Neural crest cell (in vitro differentiated cells): ENCODE results near the gene SEC23B. TPM values are rescaled to one million over a fixed set of nuclear protein-coding genes. Genes with fewer than 3 reads are reported as not detected.

Experiments used
- DNase-seq: peaks from one replicate; pipeline ENCODE4 v3.0.0; 2021; ENCODE audit warnings: low read depth, mixed read lengths, low spot score
- H3K27ac Mint-ChIP-seq: one replicate; pipeline ENCODE4 v1.8.0; 2021; ENCODE audit warnings: mild to moderate bottlenecking, mixed read lengths; ENCODE audit not compliant: unreplicated experiment
- H3K27me3 Mint-ChIP-seq: 2 replicates; pipeline ENCODE4 v1.8.0; 2021; ENCODE audit warnings: low read depth, mild to moderate bottlenecking, mixed read lengths
- H3K36me3 Mint-ChIP-seq: 2 replicates; pipeline ENCODE4 v1.8.0; 2021; ENCODE audit warnings: low read depth, mild to moderate bottlenecking, mixed read lengths
- H3K4me1 Mint-ChIP-seq: 2 replicates; pipeline ENCODE4 v1.8.0; 2021; ENCODE audit warnings: mixed read lengths
- H3K4me3 Mint-ChIP-seq: one replicate; pipeline ENCODE4 v1.8.0; 2021; ENCODE audit warnings: mild to moderate bottlenecking, mixed read lengths
- H3K9me3 Mint-ChIP-seq: 2 replicates; pipeline ENCODE4 v1.8.0; 2021; ENCODE audit warnings: mixed read lengths
- long read RNA-seq: library from polyadenylated mRNA; unstranded; transcript quantifications from one replicate; pipeline ENCODE4 v2.0.0, GENCODE V29; 2020
- total RNA-seq: library from RNA; stranded (reverse); gene quantifications from 2 replicates; pipeline ENCODE4 v1.2.1, GENCODE V29; 2021
- TF ChIP-seq, protein P1 (sequence below): fragments of 200-600 bp; sonication (generic); conservative IDR thresholded peaks from 2 replicates; pipeline ENCODE4 v1.5.0; 2021; ENCODE audit warnings: antibody characterized with exemption, mild to moderate bottlenecking

Gene SEC23B
- 50.6 and 58.9 TPM in 2 replicates for total RNA-seq
- long read RNA-seq, transcript SEC23B-204 (20 exons, 3,484 nt) = major isoform, 104 of 236 reads
- long read RNA-seq, transcript SEC23B-202 (20 exons, 3,464 nt) = minor isoform, 80 of 236 reads
- long read RNA-seq, partial matches to known transcripts = 28 of 236 reads
- long read RNA-seq, other reads (novel, unspliced or antisense) = 21 of 236 reads

DNA sequence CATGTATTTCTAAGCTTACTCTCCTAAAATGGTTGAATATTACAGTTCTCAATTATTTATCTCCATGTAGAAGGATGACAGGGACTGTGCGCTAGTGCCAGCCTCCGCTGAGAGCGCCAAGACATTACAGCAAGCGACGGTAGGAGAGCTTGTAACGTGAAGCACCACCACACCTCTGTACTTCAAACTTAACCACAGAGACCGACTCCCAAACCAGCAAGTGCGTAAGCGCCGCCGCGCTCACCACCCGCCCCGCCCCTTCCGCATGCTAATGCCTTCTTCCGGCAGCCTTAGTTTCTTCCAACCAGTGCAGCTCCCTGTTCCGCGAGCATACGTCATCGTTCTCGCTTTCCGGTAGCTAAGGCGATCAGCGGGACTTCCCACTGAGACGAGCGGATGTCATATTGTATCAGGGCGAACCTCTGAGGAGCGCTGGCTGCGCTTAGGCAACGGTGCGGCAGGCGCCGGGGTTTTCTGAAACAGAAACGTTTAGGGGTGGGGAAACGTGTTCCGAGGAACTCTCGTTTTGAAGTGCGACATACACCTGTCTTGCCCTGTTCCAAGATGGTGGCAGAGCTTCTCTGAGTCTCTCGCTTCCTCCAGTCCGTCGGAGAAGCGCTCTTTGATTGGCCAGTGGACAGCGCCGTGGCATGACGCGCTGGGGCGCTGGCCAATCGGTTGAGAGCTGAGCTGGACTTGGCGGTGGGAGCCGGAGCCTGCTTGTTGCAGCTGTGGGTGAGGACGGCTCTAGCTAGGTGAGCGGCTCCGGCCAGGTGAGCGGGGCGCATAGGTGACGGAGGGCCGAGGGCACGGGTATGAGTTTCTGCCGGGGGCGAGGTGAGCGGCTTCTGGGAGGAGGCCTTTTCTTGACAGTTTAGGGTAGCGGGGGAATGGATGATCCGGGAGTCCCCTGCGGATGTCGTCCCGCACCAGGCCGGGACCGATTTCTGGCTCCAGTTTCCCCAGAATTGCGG is at the start of gene SEC23B:
Gene SEC23B (plus strand): TSS at position 723 of the 974 bp plus-strand sequence. CDS start 2,896 bp downstream, outside the sequence.
- Mint-ChIP-seq H3K4me3 (peak within 1 kb of the TSS; percentile 100), H3K36me3 (peaks cover 6% of the 10 kb centered on the region), H3K9me3 (no peaks in the 10 kb centered on the region), H3K27ac (peak within 1 kb of the TSS; percentile 100), H3K27me3 (peaks cover 7% of the 10 kb centered on the region), H3K4me1 (peaks cover 26% of the 10 kb centered on the region)
- peak; percentile 84 for DNase-seq
- TF ChIP-seq, protein P1, sequence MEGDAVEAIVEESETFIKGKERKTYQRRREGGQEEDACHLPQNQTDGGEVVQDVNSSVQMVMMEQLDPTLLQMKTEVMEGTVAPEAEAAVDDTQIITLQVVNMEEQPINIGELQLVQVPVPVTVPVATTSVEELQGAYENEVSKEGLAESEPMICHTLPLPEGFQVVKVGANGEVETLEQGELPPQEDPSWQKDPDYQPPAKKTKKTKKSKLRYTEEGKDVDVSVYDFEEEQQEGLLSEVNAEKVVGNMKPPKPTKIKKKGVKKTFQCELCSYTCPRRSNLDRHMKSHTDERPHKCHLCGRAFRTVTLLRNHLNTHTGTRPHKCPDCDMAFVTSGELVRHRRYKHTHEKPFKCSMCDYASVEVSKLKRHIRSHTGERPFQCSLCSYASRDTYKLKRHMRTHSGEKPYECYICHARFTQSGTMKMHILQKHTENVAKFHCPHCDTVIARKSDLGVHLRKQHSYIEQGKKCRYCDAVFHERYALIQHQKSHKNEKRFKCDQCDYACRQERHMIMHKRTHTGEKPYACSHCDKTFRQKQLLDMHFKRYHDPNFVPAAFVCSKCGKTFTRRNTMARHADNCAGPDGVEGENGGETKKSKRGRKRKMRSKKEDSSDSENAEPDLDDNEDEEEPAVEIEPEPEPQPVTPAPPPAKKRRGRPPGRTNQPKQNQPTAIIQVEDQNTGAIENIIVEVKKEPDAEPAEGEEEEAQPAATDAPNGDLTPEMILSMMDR = no peak

DNA sequence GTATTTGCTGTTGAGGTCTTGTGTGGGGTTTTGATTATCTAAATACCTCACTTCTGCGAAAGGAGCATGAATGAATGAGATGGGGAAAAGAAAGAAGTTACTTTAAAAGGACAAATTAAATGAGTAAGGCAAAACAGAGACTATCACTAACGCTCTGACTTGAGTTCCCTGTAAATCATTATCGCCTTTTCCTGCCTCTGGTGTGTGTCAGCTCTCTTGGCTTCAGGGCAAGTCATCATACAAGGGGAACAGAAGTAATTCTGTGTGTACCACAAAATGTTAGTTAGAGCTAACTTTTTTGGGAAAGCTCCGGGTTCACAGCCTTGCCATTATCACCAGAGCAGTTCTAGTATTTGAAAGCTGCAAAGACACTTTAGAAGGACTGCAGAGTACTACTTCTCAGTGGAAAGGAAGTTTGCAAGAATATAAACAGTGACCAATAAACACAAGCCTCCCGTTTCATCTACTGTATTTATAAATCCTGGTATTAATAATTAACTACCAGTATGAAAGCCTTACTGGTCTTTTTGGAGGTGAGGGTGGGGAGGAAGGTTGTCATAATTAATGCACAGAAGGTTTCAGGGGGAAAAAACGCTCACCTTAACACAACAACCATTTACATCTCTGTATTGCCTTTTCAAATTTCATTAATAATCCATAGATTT is 42.1 kb upstream of the SEC23B start:
- DNase-seq = no peak
- H3K27ac Mint-ChIP-seq = no peak overlapping the region
- H3K36me3 Mint-ChIP-seq = no peaks in the 10 kb centered on the region
- TF ChIP-seq, protein P1 = no peak
- H3K9me3 Mint-ChIP-seq = no peaks in the 10 kb centered on the region
- H3K27me3 Mint-ChIP-seq = no peaks in the 10 kb centered on the region
- H3K4me3 Mint-ChIP-seq = peak overlapping the region; percentile 93
- H3K4me1 Mint-ChIP-seq = peaks cover 29% of the 10 kb centered on the region

DNA sequence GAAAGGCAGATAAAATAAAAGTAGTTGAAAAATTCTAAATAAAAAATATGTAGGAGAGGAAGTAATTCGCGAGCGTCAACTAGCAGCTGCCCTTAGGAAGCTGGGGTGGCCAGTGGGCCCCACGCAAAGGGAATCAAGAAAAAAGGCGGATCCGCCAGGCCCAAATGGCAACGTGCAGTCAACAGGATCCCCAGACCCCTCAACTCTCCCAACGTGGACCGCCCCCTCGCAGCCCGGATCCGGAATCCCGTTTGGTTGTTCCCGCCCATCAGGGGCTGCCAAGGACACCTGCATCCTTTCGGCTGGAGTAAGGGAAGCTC is 41.2 kb upstream of the SEC23B start:
- no peaks in the 10 kb centered on the region for H3K36me3 Mint-ChIP-seq
- peak overlapping the region; percentile 93 for H3K4me3 Mint-ChIP-seq
- peaks cover 29% of the 10 kb centered on the region for H3K4me1 Mint-ChIP-seq
- TF ChIP-seq, protein P1 = no peak
- no peak for DNase-seq
- H3K9me3 Mint-ChIP-seq = no peaks in the 10 kb centered on the region
- H3K27ac Mint-ChIP-seq = no peak overlapping the region
- no peaks in the 10 kb centered on the region for H3K27me3 Mint-ChIP-seq

DNA sequence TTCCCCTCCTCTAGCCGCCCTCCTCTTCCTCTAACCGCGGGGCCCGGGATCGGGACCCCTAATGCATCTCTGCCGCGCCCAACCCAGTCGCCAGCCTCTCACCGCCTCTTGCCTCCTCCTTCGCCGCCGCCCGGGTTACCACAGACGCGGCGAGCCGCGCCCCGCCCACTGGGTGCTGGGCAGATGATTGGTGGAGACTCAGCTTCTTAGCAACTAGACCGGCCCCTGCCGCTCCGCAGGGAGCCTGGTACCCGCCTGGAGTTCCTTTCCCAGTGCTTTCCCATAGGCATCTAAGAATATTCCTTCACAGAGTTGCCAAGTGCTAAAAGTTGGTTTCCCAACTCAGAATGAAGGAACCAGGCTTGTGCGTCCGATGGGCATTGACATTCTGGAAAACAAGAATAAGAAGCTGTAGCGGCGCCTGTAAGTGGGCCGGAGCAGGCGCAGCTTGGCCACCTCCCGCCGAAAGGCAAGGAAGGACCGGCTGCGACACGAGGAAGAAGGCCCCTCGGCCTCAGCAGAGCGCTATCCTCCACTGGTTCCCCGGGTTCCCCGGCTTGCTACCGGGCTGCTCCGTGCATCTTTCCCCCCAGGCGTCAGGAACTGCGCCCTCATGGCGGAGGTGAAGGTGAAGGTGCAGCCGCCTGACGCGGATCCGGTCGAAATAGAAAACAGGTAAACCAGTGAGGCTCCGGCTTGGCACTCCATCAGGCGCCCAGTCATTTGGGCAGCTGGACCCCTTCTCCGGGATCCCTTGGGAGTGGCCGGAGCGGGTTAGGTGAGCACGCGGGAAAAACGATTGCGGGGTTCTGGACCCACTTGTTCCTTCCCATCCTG is 40.6 kb upstream of the SEC23B start, which contains the start of the genes DZANK1 and POLR3F:
Gene DZANK1 (minus strand): TSS at position 137 of the 837 bp plus-strand sequence. CDS start 1,672 bp downstream, outside the sequence.
Gene POLR3F (plus strand): TSS at position 497 of the 837 bp plus-strand sequence. CDS start 117 bp downstream, at position 614.
- Mint-ChIP-seq H3K4me1 (peaks cover 29% of the 10 kb centered on the region), H3K4me3 (peak within 1 kb of the TSS; percentile 93), H3K9me3 (no peaks in the 10 kb centered on the region), H3K27ac (peak within 1 kb of the TSS; percentile 100), H3K36me3 (no peaks in the 10 kb centered on the region), H3K27me3 (no peaks in the 10 kb centered on the region)
- peak; percentile 93 for DNase-seq
- TF ChIP-seq, protein P1 = no peak
